SH-SY5Y (cell line): Measurements from ENCODE around the gene CLIC5.

Experiments
- GATA2 ChIP-seq: IDR thresholded peaks from 2 replicates; pipeline ENCODE4 v1.6.1; 2011; ENCODE audit warnings: mild to moderate bottlenecking, low read depth, low read length
- GATA3 ChIP-seq: IDR thresholded peaks from 2 replicates; pipeline ENCODE4 v1.6.1; 2011; ENCODE audit warnings: low read depth, mild to moderate bottlenecking, low read length, moderate library complexity

The CLIC5 gene

DNA sequence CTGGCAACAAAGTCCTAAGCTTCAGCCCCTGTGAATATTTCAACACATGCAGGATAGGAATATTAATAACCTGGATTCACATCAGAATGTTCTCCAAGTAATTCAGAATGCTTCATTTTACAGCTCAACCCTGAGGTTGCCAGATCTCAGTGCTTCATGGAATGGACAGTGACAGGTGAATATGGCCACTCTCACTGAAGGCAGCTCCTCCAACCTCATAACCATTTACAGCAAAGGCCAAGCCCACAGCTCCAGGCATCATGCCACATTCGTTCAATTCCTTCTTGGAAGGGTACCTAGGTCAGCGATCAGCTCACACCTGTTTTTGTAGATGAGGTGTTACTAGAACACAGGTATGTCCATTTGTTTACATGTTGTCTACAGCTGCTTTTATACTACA, 17.1 kb downstream of the CLIC5 start:
- TF ChIP-seq GATA2 (no peak), GATA3 (no peak)

DNA sequence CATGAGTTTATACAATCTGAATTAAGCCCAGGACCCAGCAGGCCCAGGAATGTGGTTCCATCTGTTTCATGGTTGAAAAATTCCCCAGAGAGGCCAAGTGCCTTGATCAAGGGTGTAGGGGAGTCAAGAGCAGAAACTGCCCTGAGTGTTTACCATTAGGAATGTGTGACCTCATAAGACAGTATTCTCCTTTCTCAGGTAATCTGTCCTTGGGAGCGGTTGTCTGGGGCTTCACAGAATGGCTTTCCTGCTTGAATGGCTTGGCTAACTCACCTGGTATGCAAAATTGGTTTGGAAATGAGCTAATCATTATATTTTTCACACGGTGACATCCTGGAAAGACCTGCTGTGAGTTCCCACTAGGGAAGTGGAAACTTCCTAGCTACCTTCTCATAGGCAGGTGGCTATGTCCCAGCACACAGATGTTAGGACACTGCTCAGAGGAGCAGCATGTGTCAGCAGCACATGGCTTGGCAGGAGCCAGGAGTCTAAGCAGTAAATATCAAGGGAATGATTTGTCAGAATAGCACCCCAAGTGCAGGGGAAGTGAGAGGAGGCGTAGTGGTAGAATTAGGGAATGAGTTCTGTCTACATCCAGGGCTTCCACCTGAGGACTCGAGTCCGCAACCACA, 17.7 kb downstream of the CLIC5 start:
- TF ChIP-seq GATA3 (no peak), GATA2 (no peak)

- TF ChIP-seq GATA2: no peak
- no peak for TF ChIP-seq GATA3
Measured at GRCh38 chr6:45991189-45991588, 24.5 kb downstream of the CLIC5 start.

GRCh38 chr6:45990162-45990561, 25.5 kb downstream of the CLIC5 start:
- TF ChIP-seq GATA3 (no peak), GATA2 (no peak)

DNA sequence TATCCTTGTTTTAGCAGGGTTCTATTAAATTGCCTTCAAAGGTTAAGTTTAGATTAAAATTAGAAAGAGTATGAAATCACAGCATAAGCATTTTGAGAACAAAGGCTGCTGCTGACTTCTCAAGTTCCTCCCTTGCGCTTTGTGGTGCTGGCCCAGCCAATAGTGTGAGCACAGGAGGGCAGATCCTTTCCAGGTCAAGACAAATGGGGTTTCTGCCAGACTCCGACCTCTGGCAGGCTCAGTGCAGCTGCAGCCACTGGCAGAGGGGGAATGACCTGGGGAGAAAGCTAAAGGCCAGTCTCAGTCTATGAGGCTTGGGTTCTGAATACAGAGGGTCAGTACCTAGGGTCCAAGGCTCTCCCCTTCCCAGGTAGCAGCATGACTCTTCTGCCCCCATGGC, 27.0 kb downstream of the CLIC5 start:
- TF ChIP-seq GATA3: no peak
- no peak for TF ChIP-seq GATA2

DNA sequence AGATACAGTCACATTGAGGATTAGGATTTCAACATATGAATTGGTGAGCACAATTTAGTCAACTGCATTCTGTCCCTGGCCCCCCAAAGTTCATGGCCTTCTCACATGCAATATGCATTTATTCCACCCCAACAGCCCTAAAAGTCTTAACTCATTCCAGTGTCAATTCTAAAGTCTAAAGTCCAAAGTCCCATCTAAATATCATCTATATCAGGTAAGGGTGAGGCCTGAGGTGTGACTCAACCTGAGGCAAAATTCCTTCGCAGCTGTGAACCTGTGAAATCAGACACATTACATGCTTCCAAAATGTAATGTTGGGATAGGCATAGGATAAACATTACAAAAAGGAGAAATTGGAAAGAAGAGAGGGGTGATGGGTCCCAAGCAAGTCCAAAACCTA, 27.8 kb downstream of the CLIC5 start:
- TF ChIP-seq GATA2 (no peak), GATA3 (no peak)

DNA sequence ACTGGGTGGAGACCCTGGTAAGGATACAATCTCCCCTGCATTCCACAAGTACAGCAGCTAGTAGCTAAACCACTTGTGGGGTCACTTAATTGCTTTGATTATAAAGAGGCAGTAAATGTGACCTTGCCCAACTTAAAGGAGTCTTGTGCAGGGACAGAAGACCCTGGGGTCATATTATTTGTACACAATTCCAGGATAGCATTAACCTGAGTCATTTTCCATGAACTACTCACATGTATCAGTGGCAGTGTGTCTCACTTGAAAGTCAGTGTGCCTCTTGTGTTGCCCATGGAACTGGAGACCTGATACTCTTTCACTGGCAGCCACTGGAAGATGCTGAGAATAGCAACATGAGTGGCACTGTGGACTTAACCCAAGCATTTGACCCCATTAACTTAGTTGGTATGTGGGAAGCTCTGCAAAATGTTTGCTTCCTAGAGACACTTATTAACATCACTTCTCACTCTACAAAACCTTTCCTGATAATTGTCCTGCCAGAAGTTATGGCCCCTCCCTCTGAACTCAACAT, 28.9 kb downstream of the CLIC5 start:
- TF ChIP-seq GATA2: no peak
- no peak for TF ChIP-seq GATA3

DNA sequence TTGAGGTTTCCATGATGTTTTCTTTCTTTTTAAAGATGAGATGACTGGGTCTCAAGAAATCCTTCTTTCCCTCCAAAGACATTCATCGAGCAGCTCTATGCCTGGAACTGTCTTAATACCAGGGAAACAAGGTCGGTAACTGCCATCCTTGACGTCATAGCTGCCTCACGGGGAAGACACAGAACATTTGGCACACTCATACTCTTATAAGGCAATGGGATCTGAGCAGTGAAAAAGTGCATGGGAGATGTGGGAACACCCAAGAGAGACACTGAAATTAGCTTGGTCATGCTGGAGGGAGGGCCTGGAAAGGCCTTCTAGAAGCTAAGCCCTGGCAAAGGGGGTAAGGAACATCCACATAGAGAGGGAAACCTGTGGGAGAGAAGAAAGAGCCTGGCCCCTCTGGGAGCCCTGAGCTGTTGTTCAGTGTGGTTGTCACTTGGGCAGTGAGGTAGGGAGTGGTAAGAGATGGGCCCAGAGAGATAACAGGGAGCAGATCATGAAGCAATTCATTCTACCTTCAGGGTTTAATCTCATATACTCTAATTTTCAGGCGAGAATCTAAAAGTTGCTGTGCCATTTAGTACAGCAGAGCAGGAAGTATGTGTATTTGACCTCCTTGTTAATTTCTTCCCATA, 30.8 kb downstream of the CLIC5 start:
- TF ChIP-seq GATA2 (no peak), GATA3 (no peak)

DNA sequence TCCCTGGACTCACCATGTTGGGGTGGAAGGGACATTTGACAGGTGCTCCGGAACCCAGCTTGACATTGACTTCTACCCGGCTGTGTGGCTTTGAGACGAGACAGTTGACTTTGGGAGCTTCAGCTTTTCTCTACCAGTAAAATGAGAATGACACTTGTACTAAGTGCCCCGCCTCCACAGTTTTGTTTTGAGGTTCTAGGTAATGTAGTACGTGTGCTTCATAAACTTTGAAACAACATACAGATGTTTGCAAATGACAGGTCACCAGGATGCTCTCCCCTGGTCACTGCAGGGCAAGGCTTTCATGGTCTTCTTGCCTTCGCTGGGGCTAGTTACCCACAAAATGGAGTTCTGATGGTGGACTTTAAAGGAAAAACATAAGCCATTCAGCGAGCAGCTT, 31.3 kb downstream of the CLIC5 start:
- TF ChIP-seq GATA2 (no peak), GATA3 (no peak)

- no peak for TF ChIP-seq GATA3
- no peak for TF ChIP-seq GATA2
Measured at GRCh38 chr6:45983062-45983461, 32.6 kb downstream of the CLIC5 start.

- no peak for TF ChIP-seq GATA3
- TF ChIP-seq GATA2: no peak
Measured at GRCh38 chr6:45982280-45983036, 33.2 kb downstream of the CLIC5 start.

- no peak for TF ChIP-seq GATA3
- no peak for TF ChIP-seq GATA2
Measured at GRCh38 chr6:45981046-45981445, 34.6 kb downstream of the CLIC5 start.

DNA sequence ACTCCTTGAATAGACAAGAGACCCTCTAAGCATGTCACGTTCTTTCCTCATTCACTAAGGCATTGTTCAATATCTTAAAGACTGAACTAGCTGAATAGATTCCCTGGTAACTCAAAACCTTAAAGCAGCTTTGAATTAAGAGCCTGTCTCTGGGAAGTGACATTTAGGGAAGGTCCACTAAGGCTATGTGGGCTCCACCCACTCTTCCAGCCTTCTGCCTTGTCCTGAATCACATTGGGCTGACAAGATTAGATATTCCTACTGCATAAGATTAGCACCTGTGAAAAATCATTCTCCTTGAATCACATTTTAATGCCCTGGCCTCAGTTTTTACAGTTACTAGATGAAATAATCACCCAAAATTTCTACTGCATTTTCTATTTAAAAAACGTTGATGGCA, 36.3 kb downstream of the CLIC5 start:
- TF ChIP-seq GATA2 (no peak), GATA3 (no peak)

GRCh38 chr6:45974596-45974995, 41.1 kb downstream of the CLIC5 start:
- TF ChIP-seq GATA2 (no peak), GATA3 (no peak)

DNA sequence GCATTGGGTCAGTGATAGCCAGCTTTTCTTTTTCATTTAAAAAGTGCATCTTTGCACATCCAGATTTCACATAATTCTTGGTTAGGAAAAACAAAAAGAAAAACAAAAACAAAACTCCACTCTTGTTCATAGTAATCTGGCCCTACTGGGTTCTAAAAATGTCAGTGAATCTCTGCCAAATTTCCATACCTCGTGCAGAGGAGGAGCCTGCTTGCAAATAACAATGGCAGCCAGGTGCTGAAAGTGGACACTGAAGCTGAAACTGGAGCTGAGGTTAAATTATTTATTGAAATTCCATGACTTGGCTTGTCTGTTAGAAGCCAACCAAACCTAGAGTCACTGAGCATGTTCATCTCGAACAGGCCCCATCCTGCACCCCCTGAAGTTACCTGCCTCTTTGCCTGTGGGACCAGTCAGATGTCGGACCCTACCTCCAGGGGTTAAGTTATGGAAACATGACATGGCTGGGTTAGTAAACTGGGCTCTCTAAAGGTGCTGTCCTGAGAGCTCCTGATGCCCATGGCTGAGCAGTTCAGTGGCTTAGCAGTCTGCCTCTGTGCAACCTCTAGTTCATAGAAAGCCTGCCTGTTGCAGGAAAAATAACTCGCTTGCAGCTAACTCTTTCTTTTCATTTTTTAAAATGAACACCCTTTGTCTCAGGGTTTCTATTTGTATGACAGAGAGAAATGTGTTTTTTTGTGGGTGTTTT, 42.7 kb downstream of the CLIC5 start:
- TF ChIP-seq GATA2 (no peak), GATA3 (no peak)
